ENCODE results near the gene TMEM163.
"Not testable (repeated sequence)": the region's sequence is repeated elsewhere in the genome, so short reads cannot be mapped to it uniquely, and the experiment has no call there.

The TMEM163 gene

DNA sequence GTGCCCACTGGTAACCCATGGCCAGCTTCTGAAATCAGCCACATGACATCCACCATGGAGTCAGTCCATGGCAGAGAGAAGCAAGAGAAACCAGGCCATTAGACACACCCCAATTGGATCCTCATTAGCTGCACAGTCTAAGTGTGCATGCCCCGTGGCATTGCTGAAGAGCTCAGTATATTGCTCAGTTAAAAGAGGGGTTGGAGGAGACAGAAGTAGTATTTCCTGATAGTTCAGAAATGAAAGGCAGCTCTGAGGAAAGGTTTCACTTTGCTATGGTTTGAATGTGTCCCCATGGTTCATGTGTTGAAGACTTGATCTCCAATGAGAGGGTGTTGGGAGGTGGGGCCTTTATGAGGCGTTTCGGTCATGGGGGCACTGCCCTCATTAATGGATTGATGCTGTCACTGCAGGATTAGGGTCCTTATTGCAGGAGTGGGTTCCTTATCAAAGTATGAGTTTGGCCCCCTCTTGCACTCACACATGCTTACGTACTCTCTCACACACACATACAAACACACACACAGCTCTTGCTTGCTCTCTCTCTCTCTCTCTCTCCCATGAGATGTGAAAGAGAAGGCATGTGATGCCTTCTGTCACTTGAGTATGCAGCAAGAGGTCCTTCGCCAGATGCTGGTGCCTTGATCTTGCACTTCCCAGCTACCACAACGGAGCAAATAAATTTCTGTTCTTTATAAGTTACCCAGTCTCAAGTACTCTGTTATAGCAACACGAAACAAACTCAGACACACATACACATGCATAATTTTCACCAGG lies 58.0 kb downstream of the TMEM163 start:
- no peak for DNase-seq

DNA sequence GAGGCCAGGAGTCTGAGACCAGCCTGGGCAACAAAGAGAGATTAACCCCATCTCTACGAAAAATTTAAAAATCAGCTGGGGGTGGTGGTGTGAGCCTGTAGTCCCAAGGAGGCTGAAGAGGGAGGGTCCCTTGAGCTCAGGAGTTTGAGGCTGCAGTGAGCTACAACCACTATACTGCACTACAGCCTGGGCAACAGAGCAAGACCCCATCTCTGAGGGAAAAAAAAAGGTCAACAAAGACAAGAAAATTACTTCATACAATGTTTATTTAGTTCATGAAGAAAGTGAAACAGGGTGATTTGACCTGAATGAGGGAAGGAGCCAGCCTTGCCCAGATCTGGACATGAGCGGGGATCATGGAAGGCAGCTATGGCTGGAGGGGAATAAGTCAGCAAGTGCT lies 59.1 kb downstream of the TMEM163 start:
- no peak for DNase-seq

DNA sequence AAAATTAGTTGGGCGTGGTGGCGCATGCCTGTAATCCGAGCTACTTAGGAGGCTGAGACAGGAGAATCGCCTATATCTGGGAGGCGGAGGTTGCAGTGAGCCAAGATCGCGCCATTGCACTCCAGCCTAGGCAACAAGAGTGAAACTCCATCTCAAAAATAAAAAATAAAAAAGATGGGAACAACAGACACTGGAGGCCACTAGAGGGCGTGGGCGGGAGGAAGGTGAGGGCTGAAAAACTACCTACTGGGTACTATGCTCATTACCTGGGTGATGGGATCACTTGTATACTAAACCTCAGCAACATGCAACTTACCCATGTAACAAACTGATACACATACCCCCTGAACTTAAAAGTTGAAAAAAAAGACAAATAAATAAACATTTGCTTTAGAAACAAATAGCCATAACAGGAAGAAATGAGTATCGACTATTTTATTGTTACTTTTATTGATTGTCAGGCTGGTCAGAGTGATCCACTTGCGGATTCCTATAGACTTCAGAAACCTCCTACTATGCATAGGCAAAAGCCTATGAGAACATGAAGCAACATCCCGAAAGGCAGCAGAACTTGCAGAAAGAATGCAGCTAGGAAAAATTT lies 61.0 kb downstream of the TMEM163 start:
- DNase-seq, result peak; percentile 21

DNA sequence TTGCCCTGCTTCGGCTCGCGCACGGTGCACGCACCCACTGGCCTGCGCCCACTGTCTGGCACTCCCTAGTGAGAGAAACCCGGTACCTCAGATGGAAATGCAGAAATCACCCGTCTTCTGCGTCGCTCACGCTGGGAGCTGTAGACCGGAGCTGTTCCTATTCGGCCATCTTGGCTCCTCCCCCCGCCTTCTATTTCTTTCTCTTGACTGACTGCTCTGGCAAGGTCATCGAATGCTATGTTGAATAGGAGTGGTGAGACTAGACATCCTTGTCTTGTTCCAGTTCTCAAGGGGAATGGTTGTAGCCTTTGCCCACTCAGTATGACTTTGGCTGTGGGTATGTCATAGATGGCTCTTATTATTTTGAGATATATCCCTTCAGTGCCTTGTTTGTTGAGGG lies 62.4 kb downstream of the TMEM163 start:
- not testable (repeated sequence) for DNase-seq

DNA sequence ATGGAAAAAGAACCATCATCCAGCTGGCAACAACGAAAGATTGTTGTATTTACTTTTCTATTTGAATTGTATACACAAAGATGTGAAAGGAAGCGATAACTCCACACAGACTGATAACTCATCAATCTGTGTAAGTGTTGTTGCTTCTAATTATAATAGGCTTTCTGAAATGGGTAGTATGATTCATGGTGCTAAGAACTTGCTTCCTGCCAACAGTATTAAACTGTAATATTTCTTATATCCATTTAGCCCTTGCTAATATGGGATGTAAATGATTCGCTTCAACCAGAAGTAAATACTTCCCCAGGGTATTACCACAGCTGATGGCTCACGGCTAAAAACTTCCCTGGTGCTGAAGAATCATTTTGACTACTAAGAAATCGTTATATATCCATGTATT lies 70.2 kb downstream of the TMEM163 start:
- no peak for DNase-seq

DNA sequence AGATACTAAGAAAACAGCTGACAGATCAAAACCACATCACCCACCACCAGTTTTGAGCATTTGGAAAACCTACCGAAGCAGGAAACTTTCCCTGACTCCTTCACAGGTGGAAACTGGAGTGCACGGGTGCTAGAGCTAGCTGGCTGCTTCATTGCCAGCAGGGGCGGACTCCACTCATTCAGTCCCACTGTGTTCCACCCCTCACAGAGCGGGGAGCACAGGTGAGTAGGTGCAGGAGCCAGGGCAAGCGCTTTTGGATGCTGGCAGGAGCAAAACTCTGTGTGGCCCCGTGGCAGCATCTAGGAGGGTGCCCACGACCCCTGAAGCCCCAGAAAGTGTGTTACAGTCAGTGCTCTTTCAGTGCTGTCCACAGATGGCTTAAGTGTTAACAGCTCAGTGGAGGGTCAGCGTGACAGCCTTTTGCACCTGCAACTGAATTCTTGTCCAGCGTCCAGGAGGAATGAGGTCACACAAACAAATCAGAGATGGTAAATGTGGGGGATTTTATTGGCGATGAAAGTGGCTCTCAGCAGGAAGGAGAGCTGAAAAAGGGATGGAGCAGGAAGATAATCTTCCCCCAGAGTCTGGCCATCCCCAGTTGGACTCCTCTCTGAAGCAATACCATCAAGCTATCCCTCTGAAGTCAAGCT lies 71.1 kb downstream of the TMEM163 start:
- DNase-seq, result no peak

DNA sequence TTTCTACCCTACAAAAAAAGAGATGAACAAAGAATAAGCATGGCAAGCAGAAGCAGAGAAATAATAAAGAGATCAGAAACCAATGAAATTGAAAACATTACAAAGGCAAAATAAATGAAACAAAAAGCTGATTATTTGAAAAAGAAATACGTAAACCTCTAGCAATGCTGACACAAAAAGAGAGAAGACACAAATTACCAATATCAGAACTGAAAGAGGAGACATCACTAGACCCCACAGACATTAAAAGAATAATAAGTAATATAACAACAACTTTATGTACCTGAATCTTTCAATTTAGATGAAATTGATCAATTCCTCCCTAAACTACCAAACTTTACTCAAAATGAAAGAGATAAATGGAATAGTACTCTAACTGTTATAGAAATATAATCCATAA lies 75.9 kb downstream of the TMEM163 start:
- DNase-seq, result peak; percentile 14

DNA sequence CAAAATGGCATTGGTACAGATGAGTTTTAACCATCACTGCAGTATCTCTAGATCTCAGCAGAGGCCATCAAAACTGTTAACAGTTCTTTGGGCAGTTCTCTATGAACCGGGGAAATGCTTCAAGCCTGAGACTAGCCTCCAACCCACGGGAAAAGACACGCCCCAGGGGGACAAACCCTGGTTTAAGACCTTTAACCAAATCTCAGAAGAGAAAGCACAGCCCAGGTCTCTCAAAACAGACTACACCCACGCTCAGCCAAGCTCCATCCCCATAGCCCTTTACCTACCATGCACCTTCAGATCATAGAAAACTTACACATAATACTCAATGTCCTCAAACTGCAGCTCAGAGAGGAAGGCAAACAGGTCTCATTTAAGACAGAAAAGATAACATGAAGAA lies 78.3 kb downstream of the TMEM163 start:
- DNase-seq, result no peak

DNA sequence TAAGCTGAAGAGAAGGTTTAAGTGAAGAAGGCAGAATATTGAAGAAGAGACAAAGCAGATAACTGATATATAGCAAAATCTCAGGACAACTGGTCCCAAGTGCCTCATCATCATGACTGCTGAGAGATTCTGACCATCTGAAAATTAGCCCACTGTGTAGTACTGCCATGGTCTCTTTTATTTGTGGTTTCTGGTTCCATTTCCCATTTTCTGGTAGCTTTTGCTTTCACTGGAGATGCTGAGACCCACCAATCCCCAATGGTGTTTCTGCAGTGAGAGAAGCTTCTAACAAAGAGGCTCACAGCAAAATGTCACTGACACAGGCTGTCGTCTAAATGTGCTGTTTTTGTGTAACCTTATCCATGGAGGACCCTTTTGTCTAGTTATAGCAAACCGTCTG lies 79.5 kb downstream of the TMEM163 start:
- DNase-seq, result no peak

DNA sequence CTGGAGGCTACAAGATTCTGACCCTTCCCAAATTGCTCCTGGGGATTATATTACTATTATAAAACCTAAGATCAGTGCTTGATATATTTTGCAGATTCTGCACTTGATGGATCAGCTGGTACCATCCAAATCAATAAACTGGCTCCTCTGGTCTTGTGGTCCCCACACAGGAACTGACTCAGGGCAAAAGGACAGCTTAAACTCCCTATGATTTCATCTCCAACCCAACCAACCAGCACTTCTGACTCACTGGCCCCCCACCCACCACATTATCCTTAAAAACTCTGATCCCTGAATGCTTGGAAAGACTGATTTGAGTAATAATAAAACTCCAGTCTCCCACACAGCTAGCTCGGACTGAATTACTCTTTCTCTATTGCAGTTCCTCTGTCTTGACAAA lies 82.1 kb downstream of the TMEM163 start:
- no peak for DNase-seq

DNA sequence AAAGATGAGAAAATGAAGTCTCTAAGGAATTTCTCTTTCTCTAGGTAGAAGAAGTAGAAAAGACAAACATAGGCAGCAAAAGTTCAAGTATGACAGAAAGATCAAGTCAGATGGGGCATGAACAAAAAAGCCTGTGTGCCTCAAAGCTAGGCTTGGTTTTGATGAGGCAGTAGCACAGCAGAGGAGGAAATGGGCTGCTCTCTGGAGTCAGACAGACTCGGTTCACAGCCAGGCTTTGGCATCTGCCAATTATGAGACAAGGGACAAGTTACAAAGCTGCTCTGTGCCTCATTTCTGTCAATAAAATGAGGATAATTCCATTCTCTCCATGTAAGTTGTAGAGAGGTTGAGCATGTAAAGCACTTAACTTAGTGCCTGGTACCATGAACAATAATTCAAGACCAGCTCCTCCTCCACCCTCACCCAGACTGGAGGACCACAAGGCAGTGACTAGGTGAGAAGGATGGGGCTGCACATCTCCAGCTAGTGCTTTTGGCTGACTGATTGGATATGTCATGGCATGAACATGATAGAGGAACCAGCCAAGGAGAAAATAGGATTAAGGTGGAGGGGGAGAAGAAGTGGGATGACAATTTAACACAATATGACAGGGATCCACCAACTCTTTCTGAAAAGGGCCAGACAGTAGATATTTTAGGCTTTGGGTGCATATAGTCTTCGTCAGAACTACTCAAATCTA lies 84.6 kb downstream of the TMEM163 start:
- DNase-seq, result no peak

DNA sequence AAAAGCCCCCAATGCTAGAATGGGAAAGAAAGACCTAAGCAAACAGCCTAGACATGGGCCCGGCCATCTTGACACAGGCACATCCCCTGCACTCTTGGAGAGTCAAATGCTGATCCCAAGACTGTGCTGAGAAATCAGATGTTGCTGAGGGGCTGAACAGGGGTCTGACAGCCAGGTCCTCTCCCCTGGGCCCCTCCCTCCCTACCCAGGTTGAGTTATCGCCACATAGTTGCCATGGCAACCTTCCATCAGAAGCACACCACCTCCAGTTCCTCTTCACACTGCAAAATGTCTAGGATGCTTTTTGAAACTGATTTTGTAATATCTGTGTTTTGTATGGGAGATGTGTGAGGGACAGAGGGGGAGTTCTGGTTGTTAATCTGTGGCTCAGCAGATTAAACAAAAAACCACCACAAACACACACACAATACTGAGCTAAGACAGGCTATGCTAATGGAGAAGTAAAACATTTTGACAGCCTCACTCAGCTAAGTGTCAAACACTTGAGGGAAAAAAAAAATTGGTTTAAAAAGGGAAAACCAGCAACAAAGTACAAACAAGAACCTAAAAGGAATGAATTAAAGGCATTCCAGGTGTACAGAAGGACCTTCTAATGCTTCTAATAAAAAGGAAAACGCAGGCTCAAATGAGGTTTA lies 88.2 kb downstream of the TMEM163 start:
- no peak for DNase-seq

DNA sequence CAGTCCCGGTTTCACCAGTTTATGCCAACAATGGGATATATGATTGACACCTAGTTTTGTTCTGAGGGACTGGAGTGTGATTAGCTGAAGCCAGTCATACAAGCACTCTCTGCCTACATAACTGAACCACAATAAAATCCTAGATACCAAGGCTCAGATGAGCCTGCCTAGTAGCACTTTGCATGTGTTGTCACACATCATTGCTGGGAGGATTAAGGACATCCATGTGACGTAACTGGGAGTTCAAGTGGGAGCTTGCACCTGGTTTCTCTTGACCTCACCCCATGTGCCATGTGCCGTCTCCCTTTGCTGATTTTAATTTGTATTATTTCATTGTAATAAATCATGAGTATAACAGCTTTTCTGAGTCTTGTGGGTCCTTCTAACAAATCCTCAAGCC lies 90.3 kb downstream of the TMEM163 start:
- no peak for DNase-seq

DNA sequence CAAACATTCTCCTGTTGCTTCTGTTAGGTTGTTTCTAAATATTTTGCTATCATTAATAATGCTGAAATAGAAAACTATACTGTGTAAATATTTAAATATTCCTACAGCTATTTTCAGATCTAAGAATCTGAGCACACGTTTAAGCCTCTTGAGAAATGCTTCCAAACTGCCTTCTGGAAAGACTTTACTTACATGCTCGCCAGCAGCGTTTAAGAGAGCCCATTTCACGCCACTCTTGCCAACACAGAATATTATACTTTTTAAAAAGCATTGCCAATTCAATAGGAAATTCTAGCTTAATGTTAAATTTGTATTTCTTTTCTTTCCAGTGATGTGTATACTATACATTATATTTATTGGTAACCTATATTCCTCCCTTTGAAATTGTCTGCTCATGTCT lies 92.0 kb downstream of the TMEM163 start:
- DNase-seq, result no peak

DNA sequence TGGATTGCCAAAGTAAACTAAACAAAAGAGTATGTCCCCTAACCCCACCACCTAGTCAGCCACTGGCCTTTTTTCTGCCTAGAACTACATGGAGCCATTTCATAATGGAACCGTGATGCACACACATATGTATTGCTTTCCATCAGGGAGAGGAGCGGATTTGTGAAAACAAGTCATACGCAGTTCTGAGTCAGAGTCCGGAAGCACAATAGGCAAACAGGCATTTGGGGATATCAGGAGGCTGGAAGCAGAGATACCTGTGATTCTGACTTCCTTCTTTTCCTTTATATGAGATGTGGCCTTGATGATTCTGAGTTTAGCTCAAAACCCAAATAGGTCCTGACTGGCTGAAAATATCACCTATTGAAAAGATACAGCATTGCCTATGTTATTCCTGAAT lies 93.5 kb downstream of the TMEM163 start:
- DNase-seq, result no peak

DNA sequence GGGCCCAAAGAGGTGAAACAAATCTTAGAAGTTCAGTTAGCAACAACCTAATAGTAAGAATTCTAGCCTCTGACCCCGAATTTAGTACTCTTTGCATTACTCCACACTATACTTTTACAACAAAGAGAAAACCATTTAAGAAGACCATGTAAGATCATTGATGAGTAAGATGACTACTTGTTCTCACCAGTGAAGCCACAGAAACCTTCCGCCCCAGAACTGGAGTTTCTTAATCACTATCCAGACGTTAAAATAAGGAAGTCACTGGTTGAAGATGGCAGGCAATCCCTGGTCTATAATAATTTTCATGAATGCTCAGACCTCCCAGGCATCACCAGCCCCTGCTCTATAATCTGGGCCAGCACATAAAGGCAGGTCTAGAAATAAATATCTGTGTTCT lies 95.0 kb downstream of the TMEM163 start:
- DNase-seq, result peak; percentile 76

DNA sequence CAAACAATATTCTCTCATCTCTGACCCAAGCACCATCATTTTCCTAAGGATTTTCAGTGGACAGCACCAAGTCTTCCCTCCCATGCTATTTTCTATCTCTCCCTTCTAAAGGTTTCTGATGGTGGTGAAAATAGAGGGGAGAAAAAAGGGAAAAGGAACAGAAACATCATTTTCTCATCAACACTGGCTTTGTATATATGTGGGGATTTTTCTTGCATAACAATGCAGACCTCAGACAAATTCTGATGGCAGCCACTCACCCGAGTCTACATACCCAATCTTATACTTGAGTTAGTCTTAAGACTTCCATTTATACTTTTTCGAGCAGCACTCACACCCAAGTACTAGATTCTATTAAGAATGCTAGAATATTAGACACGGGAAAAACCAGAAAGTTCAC lies 95.8 kb downstream of the TMEM163 start:
- no peak for DNase-seq

DNA sequence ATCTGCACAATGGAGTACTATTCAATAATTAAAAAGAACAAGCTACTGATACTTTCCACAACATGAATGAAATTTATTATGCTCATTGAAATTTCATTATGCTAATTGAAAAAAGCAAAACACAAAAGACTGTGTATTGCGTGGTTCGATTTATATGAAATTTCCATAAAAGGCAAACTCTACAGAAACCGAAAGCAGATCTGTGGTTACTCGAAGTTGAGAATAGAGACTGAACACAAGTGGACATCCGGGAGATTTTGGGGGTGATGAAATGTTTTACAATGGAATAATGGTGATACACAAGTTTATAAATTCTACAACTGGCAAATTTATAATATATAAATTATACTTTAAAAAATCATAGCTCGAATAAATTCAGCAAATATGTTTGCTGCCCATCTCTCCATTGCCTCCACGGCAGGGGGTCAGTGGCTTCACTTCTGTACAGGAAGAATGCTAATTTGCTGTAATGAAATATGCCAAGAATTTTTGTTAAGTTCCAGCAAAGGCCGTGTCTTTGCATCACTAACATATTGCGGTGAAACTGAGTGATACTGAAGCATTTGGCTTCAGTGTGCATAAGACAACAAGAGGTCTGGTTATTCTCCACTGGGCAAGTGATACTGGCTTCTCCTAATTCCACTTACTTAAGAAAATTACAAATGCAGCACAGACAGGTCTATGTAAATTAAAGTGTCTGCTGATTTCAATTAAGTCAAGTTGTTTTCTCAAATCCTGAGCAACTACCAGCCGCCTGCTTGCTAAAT lies 96.7 kb downstream of the TMEM163 start:
- no peak for DNase-seq

DNA sequence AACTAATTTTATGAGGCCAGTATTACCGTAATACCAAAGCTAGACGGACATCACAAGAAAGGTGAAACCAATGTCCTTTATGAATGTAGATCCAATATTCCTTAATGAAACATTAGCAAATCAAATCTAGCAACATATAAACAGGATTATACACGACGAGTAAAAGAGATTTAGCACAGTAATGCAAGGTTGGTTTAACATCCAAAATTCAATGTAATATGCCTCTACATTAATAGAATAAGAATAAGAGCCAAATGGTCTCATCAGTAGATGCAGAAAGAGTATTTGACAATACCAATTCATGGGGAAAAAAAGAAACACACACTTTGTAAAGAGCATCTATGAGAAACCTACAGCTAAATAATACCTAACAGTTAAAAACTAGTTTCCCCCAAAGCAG lies 99.5 kb downstream of the TMEM163 start:
- DNase-seq, result no peak

DNA sequence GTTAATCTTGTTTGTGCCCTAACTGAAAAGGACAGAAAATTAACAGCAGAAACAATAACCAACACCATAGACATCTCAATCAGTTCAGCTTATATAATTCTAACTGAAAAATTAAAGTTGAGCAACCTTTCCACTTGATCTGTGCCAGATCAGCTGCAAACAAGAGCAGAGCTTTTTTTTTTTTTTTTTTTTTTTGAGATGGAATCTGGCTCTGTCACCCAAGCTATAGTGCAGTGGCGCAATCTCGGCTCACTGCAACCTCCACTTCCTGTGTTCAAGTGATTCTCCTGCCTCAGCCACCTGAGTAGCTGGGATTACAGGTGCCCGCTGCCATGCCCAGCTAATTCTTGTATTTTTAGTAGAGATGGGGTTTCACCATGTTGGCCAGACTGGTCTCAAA lies 103.3 kb downstream of the TMEM163 start:
- DNase-seq, result not testable (repeated sequence)

DNA sequence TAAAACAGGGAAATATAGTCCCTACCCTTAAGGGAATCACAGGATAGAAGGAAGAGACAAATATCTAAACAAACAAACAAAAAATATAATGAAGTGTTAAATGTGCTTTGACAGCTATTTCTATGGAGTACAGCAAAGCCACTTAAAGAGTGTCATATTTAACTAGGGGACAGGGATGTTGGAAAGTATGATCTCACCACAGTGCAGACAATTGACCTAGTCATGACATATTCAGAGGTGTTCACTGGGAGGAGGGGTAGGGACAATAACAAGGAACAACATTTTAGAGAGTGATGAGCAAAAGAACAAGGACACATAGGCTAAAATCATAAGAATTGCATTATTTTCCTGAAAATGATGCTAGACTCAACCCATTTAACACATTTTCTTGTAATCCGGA lies 107.5 kb downstream of the TMEM163 start:
- DNase-seq, result no peak

DNA sequence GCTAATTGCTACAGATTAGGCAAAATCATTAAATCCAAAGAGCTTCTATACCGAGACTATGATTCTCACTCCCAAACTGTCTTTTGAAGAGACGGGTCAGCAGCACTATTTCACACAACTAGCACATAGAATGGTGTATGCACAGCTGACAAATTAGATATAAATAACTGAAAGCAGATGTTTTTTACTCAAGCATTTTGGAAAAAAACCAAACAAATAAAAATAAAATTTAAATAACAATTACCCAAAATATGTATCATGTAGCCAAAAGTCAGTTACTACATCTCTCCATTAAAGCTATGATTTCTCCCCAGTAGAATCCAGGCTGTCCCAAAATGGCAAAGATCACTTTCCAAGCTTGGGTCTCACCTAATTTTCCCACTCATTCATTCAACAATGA lies 107.9 kb downstream of the TMEM163 start:
- no peak for DNase-seq
